Activated T-cell treated with anti-CD3 and anti-CD28 coated beads for 1 hour (primary cell): Measurements from ENCODE around the gene GPR25.
"Not testable (repeated sequence)": the region's sequence is repeated elsewhere in the genome, so short reads cannot be mapped to it uniquely, and the experiment has no call there.

Experiments
- DNase-seq: peaks from one replicate; pipeline ENCODE4 v3.0.0-alpha.2; 2020; ENCODE audit warnings: low read depth

The GPR25 gene

DNA sequence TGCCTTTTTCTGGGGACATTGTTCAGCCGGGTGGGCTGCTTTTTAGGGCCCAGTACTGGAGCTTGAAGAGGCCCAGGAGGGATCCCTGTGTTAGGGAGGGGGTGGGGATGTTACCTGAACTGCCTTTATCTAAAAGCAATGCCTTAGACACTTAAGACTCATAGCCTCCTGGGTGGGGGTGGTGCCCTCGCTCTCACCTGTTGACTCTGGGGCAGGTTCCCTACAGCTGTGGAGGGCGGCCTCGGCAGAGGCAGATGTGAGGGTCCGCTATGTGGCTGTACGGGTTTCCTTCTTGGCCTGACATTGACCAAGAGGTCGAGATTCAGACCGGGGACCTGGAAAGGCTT lies 22.6 kb downstream of the GPR25 start:
- DNase-seq: no peak

DNA sequence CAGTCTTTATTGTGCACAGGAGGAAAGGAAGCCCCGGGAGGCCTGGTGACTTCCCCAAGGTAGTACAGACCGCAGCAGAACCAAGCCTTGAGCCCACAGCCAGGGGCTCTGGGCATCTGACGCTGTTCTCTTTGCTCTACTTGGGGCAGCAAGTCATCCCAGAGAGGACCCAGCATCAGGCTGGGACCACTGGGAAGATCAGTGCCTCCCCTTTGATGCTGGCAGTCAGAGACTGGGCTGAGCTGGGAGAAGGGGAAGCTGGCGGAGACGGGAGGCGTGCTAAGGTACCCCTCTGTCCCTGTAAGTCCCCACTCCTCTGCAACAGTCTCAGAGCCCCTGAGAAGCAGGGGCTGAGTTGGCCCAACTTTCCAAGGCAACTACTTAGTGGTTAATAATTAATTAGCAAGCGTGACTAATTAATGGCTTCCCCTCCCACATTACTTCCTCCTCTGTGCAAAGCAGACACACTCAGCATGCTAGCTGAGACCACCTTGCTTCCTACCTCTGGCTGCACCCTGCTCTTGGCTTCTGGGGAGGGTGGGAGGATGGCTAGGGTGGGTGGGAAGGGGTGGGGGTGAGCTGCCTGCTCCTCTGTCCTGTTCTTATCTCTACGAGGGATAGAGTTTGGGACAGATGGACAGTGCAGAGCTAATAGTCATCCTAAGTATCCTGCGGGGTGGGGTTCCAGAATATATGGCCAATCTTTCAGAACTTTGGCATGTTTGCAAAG lies 23.2 kb downstream of the GPR25 start:
- no peak for DNase-seq

DNA sequence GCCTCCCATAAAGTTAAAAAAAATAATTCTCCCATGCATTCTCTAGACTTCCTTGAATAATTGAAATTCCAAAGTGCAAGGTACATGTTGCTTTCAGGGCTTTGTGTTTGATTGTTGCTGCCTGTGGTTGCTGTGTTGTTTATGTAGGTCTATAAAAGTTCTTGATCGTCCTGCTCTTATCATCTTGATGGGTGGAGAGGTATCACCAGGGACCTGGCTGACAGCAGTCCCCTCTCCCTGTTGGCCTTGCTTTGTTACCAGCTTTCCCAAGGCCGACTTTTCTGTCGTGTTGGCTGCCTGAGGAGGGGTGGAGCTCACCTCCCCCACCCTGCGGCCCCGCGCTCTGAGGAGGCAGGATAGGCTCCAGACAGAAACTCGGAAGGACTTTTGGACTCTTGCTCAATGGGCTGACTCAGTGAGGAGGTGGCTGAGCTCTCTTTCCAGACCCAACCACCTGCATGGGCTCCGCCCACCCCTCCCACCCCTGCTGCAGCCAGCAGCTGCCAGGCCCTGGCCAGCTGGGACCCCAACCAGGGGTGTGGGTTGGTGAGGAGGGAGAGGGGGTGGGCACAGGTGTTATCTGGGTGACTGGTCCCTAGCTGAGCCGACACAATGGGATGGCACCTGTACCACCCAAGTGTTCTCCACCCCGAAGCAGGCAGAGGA lies 23.9 kb downstream of the GPR25 start:
- DNase-seq: no peak

DNA sequence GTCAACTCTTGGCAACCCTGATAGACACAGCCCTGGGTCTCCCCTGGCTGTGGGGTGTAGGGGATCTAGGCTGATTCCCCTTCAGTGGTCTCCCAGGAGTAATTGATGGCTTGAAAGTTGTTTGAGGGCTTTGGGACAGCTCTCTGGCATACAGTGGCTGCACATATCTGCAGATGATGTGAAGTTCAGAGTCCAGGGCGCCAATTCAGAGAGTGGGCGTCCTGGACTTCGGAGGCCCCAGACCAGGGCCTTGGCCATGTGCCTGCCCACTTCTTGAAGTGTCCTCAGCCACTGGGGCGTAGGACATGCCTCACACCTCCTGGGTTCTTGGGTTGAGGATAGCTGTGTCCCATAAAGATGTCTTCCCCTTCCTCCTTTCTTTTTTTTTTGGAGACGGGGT lies 24.5 kb downstream of the GPR25 start:
- no peak for DNase-seq

DNA sequence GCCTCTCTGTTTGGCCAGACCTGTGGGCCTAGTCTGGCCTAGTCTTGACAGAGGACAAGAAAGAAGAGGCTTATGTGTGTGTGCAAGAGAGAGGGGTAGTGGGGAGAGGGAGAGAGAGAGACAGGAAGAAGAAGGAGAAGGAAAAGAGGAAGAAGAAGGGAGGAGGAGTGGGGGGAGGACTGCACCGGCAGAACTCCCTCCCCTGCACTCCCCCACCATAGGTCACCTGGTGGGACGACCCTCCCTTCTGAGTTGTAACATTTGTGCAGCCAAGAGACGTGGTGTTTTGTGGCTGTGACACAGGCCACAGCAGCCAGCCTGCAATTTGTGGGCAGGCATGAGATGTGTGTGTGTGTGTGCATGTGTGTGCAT lies 26.2 kb downstream of the GPR25 start:
- no peak for DNase-seq

DNA sequence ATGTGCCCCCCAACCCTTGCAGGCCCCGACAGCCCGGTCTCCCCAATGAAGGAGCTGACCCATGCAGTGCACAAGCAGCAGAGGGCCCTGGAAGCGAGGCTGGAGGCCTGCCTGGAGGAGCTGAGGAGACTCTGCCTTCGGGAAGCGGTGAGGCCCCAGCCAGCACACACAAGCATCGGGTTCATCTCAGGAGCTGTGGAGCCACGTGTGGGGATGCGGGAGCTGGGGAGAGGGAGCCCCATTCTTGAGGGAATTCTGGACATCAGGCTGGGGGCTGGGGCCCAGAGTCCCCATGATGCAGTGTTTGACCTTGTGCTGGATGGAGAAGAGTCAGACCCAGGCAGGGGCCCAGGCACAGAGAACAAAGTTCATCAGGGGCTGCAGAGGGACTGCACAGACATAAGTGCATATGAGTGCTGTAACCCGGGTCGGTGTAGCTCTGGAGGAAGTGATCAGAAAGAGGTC lies 26.7 kb downstream of the GPR25 start:
- no peak for DNase-seq

DNA sequence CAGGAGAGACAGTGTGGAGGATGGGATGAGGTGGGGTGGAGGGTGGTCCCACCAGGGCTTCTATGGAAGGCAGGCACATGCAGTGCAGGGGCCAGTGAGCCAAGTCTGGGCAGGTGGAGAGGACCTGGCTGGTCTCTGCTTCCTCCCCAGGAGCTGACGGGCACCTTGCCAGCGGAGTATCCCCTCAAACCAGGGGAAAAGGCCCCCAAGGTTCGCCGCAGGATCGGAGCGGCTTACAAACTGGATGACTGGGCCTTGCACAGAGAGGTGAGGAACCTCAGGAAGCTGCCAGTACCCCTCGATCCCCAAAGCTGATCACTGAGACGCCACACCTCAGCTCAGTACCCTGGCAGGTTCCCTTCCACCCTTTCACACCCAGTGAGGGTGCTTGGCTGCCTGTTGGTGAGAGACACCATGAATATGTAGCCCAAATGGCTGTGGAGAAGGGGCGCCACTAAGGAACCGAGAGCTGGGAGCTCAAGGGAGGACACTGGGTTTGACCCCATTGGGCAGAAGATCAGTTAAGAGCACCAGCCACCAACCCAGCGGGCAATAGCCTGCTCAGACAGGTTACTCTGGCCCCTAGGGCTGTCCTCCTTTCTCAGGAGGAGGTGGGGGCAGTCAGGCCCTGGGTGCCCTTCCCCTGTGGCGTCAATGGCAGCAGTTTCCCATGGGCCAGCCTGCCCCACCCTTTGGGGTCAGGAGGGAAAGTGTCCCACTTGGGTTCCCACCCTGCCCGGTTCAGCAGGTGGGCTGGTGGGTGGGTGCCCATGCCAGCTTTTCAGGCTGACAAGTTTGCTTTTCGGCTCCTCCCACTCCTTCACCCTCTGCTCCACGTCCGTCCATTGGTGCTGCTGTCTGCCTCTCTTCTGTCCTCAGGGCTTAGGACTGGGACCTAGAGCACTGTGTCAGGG lies 27.4 kb downstream of the GPR25 start:
- no peak for DNase-seq

DNA sequence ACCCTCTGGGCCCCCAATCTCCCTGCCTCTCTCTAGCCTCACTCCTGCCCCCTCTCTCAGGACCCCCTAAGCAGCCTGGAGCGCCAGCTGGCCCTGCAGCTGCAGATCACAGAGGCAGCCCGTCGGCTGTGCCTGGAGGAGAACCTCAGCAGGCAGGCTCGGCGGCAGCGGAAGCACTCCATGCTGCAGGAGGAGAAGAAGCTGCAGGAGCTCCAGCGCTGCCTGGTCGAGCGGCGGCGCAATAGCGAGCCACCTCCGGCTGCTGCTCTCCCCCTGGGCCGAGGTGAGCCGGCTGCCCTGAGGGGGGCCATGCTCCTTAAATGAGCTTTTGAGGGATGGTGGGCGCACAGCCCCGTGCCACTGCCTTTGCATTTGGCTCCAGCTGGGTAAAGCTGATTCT lies 28.1 kb downstream of the GPR25 start:
- no peak for DNase-seq

DNA sequence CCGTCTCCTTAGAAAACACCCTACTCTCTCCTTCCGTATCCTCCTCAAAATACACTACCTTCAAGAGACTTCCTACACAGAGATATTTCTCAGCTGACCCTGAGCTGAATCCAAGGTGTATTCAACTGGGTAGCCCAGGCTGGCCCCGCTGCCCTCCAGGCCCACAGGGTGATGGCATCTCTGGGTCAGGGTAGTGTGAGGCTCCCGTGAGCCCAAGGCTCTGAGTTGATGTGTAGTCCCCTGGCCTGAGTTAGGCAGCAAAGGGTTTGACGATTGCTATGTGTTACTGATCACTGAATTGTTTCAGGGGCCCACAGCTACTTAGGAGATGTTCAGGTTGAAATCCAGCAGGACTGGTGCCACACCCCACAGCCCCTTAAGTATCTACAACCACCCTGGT lies 28.6 kb downstream of the GPR25 start:
- no peak for DNase-seq

DNA sequence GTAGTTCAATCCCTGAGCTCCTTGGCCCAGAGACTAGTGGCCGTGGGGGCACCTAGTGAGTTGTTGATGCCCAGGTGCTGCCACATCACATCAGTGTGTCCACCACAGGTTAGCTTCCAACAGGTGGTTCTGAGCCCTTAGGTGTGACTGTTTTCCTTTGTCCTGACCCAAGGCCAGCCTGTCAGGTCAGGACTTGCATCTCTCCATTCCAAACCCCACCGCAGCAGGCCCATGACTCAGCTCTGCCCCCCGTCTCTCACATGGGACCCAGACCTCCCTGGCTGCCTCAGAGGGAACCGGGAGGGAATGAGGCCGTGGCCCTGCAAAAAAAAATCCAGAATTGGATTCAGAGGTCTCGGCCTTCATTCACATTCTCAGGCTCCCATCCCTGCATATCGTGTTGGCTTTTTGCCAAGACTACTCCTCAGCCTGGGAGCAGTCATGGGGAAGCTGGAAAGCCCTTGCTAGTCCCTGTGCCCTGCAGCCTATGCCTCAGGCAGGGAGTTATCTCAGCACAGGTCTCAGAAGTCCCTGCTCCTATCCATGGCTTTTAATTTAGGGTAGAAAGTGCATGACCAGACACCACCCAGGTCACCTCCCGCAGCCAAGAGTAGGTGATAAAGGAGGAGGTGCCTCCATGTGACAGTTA lies 29.1 kb downstream of the GPR25 start:
- DNase-seq: no peak

DNA sequence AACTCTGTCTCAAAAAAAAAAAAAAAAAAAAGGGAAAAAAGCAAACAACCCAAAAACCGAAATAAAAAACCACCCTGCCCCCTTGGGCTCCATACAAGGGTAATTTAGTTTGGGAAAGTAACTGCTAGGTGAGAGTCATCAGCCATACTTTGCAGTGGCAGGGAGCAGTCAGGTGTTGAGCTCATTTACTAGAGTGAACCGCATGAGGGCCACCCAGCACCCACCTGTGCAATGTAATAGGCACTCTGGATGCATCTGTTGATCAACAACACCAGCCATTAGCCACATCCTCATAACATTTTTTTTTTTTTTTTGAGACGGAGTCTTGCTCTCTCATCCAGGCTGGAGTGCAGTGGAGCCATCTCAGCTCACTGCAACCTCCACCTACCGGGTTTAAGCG lies 31.0 kb downstream of the GPR25 start:
- no peak for DNase-seq

DNA sequence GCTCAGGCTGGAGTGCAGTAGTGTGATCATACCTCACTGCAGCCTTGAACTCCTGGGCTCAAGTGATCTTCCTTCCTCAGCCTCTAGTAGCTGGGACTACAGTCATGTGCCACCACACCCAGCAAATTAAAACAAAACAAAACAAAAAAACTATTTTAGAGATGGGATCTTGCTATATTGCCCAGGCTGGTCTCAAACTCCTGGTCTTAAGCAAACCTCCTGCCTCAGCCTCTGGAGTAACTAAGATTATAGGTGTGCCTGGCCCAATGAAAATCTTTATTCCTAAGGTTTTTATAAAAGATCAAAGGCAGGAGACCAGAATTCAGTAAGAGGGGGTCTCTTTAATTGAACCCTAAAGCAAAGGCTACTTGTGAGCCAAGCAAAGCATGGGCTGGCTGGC lies 32.0 kb downstream of the GPR25 start:
- DNase-seq: no peak

DNA sequence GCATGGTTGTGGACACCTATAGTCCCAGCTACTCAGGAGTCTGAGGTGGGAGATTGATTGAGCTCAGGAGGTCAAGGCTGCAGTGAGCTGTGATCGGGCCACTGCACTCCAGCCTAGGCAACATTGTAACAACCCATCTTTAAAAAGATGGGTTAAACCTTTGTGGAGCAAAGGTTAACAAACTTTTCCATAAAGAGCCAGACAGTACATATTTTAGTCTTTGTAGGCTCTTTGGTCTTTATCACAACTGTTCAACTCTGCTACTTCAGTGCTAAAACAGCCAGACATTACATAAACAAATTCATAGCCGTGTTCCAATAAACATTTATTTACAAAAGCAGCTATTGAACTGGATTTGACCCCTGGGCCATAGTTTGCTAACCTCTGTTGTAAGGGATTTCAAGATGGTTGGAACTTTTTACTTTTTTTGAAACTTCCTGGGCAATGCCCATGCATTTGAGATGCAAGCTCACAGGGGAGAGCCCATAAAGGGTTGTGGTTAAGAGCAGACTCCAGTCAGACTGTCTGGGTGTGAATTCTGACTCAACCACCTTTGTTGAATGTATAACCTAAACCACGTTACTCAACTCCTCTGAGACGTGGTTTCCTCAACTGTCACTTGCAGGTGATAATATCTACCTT lies 32.8 kb downstream of the GPR25 start:
- no peak for DNase-seq

DNA sequence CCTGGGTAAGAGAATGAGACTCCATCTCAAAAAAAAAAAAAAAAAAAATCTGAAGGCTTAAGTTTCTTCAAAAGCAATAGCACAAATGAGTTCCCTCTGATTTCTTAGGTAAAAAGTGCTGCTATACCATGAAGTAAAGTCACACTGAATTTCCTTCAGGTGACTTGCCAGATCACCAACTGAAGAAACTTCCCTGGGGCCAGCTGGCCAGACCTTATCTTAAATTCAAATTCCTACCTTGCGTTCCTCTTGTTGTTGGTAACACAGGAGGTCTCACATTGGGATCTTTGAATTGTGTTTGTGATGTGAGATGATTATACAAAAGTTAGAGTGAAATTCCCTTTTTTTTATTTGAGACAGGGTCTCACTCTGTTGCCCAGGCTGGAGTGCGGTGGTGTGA lies 33.7 kb downstream of the GPR25 start:
- DNase-seq: no peak

DNA sequence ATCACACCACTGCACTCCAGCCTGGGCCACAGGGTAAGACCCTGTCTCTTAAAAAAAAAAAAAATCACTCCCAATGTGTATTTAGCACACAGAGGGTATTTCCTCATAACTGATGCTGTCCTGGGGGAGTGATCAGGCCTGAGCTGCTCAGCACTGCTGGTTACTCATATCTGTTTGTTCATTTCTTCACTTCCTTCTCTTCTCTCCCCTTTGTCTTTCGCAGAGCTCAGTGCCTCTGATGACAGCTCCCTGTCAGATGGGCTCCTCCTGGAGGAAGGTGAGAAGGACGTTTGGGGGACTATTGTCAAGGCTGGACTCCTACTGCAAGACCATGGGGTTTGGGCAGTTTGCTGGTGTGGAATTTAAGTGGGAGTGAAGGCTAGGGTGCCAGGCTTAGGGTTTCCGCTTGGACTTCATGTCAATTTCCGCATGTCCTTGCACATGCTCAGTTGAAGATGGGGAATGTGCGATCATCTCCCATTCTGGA lies 34.9 kb downstream of the GPR25 start:
- no peak for DNase-seq

DNA sequence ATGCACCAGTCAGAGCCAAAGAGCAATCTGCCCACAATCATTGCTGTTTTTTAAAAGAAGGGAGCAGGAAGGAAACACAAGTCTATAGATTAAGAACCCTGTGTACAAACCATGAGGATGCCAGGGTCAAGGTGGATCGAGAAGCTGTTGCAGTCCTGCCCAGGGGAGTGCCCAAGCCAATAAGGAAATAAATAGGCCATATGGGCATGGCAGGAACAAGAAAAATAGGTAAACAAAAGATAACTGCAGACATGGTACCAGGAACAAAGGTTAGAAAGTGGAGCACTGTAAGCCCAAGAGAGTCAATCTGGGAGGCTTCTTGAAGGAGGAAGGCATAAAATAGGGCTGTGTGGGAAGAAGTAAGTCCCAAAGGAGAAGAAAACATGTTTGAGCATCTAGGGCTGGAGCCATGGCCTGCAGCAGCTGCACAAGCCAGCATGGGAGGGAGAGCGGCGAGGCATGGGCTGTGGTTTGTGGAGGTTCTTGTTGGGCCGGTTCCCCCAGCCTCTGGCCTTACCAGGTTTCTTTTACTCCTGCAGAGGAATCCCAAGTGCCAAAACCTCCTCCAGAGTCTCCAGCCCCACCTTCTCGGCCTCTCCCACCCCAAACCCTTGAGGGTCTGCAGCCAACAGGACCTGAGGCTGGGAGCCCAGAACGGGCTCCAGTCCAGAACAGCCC lies 35.5 kb downstream of the GPR25 start:
- DNase-seq: no peak

DNA sequence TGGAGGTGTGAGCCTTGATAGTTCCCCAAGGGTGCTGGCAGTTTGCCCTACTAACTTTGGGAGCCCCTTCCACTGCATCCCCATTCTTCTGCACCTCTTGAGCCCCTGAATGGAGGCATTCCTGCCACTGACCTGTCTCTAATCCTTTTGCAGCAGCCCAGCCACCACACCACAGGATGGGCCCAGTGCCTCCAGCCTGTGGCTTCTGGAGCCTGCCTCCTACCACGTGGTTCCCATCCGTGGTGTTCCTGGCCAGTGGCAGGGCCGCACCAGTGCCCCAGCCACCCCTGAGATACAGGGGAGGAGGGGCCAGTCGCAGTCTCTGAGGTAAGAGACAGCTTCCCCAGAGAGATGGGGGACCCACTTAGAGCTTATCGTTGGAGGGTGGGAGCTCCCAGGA lies 36.3 kb downstream of the GPR25 start:
- DNase-seq: no peak

DNA sequence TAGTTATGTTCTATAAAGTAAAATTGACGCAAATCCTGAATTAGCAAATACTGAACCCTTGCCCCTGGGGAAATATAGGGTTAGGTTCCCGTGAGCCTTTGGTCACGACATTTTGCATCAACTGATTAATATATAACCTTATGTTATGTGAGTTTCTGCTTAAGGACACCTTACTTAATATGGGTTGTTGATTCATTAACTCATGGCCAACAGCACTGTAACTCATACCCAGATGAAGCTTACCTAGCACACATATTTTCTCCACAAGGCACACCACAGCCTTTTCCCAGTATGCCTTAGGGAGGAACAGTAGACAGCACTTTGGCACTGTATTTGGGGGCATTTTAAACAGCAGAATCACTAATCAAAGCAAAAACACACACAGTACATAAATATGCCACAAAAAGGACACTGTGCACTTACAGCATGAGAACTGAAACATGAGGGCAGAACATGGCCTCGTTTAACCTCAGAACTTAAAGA lies 37.0 kb downstream of the GPR25 start:
- DNase-seq: no peak

DNA sequence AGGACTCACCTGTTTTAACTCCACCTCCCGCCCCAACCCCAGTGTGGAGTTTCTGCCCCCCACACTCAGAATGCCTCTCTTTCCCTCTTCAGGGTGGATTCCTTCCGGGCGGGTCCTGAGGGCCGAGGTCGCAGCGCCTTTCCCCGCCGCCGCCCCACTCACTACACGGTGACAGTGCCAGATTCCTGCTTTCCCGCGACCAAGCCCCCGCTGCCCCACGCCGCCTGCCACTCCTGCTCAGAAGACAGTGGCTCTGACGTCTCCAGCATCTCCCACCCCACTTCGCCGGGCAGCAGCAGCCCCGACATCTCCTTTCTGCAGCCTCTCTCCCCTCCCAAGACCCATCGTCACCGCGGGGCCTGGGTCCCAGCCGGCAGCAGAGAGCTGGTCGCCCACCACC lies 38.6 kb downstream of the GPR25 start:
- DNase-seq: no peak

DNA sequence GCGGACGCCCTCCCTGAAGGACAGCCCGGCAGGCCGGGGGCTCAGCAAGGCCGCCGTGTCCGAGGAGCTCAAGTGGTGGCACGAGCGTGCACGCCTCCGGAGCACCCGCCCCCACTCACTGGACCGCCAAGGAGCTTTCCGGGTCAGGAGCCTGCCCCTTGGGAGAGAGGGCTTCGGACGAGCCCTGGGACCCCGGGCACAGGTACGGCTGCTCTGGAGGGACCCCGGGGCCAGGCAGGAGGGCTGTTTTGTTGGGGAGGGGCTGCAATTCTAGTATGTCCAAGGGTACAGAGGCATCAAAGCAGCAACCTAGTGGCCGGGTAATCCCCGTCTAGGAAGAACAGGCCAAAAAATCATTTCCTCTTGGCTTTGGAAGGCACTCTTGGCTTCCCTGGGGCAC lies 39.2 kb downstream of the GPR25 start:
- DNase-seq: not testable (repeated sequence)
